SW480 (cell line): ENCODE results near the gene ZNF611.
"Not testable (repeated sequence)": the region's sequence is repeated elsewhere in the genome, so short reads cannot be mapped to it uniquely, and the experiment has no call there.

ENCODE experiments used
- DNase-seq: peaks from one replicate; pipeline ENCODE4 v3.0.0-alpha.2; 2016; ENCODE audit warnings: low spot score

Gene ZNF611

GRCh38 chr19:52715902-52716301, 18.9 kb downstream of the ZNF611 start:
- DNase-seq = not testable (repeated sequence)

- not testable (repeated sequence) for DNase-seq
Observed at GRCh38 chr19:52715330-52715729, 19.5 kb downstream of the ZNF611 start.

GRCh38 chr19:52713051-52713450, 21.8 kb downstream of the ZNF611 start:
- DNase-seq = not testable (repeated sequence)

GRCh38 chr19:52711661-52712060, 23.2 kb downstream of the ZNF611 start:
- not testable (repeated sequence) for DNase-seq

GRCh38 chr19:52710538-52710937, 24.3 kb downstream of the ZNF611 start:
- no peak for DNase-seq

GRCh38 chr19:52705615-52706014, 29.2 kb downstream of the ZNF611 start:
- not testable (repeated sequence) for DNase-seq

GRCh38 chr19:52703917-52704316, 30.9 kb downstream of the ZNF611 start:
- DNase-seq = no peak

- no peak for DNase-seq
Observed at GRCh38 chr19:52700673-52701072, 34.2 kb downstream of the ZNF611 start.

- not testable (repeated sequence) for DNase-seq
Observed at GRCh38 chr19:52699555-52699954, 35.3 kb downstream of the ZNF611 start.

GRCh38 chr19:52695996-52696395, 38.8 kb downstream of the ZNF611 start:
- DNase-seq = no peak

- DNase-seq = no peak
Observed at GRCh38 chr19:52694921-52695320, 39.9 kb downstream of the ZNF611 start.

GRCh38 chr19:52694281-52694680, 40.6 kb downstream of the ZNF611 start:
- not testable (repeated sequence) for DNase-seq

GRCh38 chr19:52692431-52693008, 42.3 kb downstream of the ZNF611 start:
- no peak for DNase-seq

- no peak for DNase-seq
Observed at GRCh38 chr19:52691737-52692136, 43.1 kb downstream of the ZNF611 start.

- no peak for DNase-seq
Observed at GRCh38 chr19:52691215-52691610, 43.6 kb downstream of the ZNF611 start.

GRCh38 chr19:52690369-52691214, 44.3 kb downstream of the ZNF611 start:
- peak; percentile 77 for DNase-seq

GRCh38 chr19:52689843-52690368, 44.9 kb downstream of the ZNF611 start:
- DNase-seq = no peak

- not testable (repeated sequence) for DNase-seq
Observed at GRCh38 chr19:52688925-52689796, 45.7 kb downstream of the ZNF611 start.

GRCh38 chr19:52688335-52688734, 46.5 kb downstream of the ZNF611 start:
- no peak for DNase-seq

GRCh38 chr19:52687684-52688083, 47.2 kb downstream of the ZNF611 start:
- DNase-seq = no peak

GRCh38 chr19:52685811-52686210, 49.0 kb downstream of the ZNF611 start:
- no peak for DNase-seq

GRCh38 chr19:52681216-52681615, 53.6 kb downstream of the ZNF611 start:
- DNase-seq = not testable (repeated sequence)
